Upper lobe of left lung (tissue), 6 donors: ENCODE results near the gene S100A4. TPM values are rescaled to one million over a fixed set of nuclear protein-coding genes. Genes with fewer than 3 reads are reported as not detected.
A peak's percentile ranks its signal among the peaks of the same experiment; 100 is the strongest.

Experiments
- ATAC-seq, 2 donors: fragments of 200-7000 bp; cut with Tn5 transposase; one replicate each; pipeline ENCODE4 v1.9.1; 2022; ENCODE audit warnings: mild to moderate bottlenecking in 2 of 2, moderate library complexity in 2 of 2; ENCODE audit not compliant: low FRiP score in 2 of 2
- DNase-seq, 2 donors: peaks; one replicate each; pipeline ENCODE4 v3.0.0-alpha.2; 2019 to 2020
- H3K27ac ChIP-seq, 4 donors: fragments of 200-600 bp; sonication (generic); one replicate each; pipeline ENCODE4 v1.5.1; 2016 to 2019
- H3K27me3 ChIP-seq, 4 donors: fragments of 200-600 bp; sonication (generic); one replicate each; pipeline ENCODE4 v1.5.1; 2017 to 2019
- H3K36me3 ChIP-seq, 4 donors: fragments of 200-600 bp; sonication (generic); one replicate each; pipeline ENCODE4 v1.5.1; 2016 to 2019
- H3K4me1 ChIP-seq, 4 donors: fragments of 200-600 bp; sonication (generic); one replicate each; pipeline ENCODE4 v1.5.1; 2018 to 2019
- H3K4me3 ChIP-seq, 4 donors: fragments of 200-600 bp; sonication (generic); one replicate each; pipeline ENCODE4 v1.5.1; 2017 to 2019; ENCODE audit warnings: mild to moderate bottlenecking in 2 of 4, moderate library complexity in 1 of 4
- H3K9me3 ChIP-seq, 4 donors: fragments of 200-600 bp; sonication (generic); one replicate each; pipeline ENCODE4 v1.5.1; 2018 to 2019
- EP300 ChIP-seq, 4 donors: sonication (generic); formaldehyde crosslinking; IDR thresholded peaks; one replicate each; pipeline ENCODE4 v1.5.1; 2017; ENCODE audit warnings: antibody characterized with exemption in 4 of 4, control low read depth in 2 of 4
- POLR2A ChIP-seq, 4 donors: fragments of 450-650 bp; IDR thresholded peaks; one replicate each; pipeline ENCODE4 v1.5.1; 2016 to 2017; ENCODE audit warnings: antibody characterized with exemption in 4 of 4, mild to moderate bottlenecking in 2 of 4
- POLR2AphosphoS5 ChIP-seq, 2 donors: sonication (generic); formaldehyde crosslinking; IDR thresholded peaks; one replicate each; pipeline ENCODE4 v1.5.1; 2017; ENCODE audit warnings: antibody characterized with exemption in 2 of 2
- WGBS, 2 donors: methylation state at CpG; one replicate each; pipeline ENCODE4 v1.1.5; 2017 to 2018; 5-methylcytosine and 5-hydroxymethylcytosine counted together
- total RNA-seq, 6 donors: library from RNA; depleted of rRNA in 4 of 6; stranded (reverse); fragments of >200 nt in 4 of 6; gene quantifications; one replicate each; pipeline versions ENCODE4 v1.1.0 to v1.2.1, GENCODE V29; 2016 to 2021
- TF ChIP-seq, protein P1 (sequence below), 6 experiments: fragments of 450-650 bp in 4 of 6; fragments of 200-600 bp in 2 of 6; sonication (generic) in 2 of 6; IDR thresholded peaks; one replicate each; pipeline ENCODE4 v1.5.1; 2016 to 2019; ENCODE audit warnings: antibody characterized with exemption in 6 of 6
- donor health status: DM: no; HTN: no; CAD: no; lungs with moderate emphysema.
- donor health status: DM: no; HTN: yes; CAD: no; lungs with severe emphysema.

S100A4 gene
- total RNA-seq, 6 donors from 2014 or later: 234 to 983 (median 633) TPM

DNA sequence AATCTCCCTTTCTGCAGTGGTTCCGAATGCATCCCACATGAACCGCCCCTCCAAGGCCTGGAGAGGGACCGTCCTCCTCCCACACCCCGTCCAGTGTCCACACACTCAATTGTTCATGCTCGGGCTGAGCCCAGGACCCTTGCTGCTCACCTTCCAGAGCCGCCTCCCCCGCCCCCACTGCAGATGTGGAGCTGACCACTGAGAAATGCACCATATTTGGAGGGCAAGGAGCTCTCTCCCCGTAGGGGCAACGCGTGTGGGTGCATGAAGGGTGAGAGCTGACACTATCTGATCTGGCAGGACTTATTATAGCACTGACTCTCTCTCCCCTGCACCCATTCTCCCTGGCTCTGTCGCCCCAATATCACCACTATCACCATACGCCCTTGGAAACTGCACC lies 7.5 kb upstream of the S100A4 start:
- no peak for ATAC-seq
- Histone ChIP-seq H3K36me3 (no peaks in the 10 kb centered on the region), H3K27ac (peak overlapping the region; percentile 58 to 87 (median 65)), H3K27me3 (no peaks in the 10 kb centered on the region), H3K4me1 (peaks cover 34 to 61% (median 52%) of the 10 kb centered on the region in 4 donors), H3K4me3 (no peak overlapping the region), H3K9me3 (no peaks in the 10 kb centered on the region)
- WGBS, 2 donors: 92 to 95% methylated on average over 12 of the region's 12 CpGs
- DNase-seq: no peak
- TF ChIP-seq POLR2A (IDR thresholded peaks at IDR 0.05): no peak
- TF ChIP-seq EP300 (IDR thresholded peaks at IDR 0.05): no peak
- TF ChIP-seq, protein P1, sequence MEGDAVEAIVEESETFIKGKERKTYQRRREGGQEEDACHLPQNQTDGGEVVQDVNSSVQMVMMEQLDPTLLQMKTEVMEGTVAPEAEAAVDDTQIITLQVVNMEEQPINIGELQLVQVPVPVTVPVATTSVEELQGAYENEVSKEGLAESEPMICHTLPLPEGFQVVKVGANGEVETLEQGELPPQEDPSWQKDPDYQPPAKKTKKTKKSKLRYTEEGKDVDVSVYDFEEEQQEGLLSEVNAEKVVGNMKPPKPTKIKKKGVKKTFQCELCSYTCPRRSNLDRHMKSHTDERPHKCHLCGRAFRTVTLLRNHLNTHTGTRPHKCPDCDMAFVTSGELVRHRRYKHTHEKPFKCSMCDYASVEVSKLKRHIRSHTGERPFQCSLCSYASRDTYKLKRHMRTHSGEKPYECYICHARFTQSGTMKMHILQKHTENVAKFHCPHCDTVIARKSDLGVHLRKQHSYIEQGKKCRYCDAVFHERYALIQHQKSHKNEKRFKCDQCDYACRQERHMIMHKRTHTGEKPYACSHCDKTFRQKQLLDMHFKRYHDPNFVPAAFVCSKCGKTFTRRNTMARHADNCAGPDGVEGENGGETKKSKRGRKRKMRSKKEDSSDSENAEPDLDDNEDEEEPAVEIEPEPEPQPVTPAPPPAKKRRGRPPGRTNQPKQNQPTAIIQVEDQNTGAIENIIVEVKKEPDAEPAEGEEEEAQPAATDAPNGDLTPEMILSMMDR (IDR thresholded peaks at IDR 0.05): no peak
- TF ChIP-seq POLR2AphosphoS5 (IDR thresholded peaks at IDR 0.05): no peak

DNA sequence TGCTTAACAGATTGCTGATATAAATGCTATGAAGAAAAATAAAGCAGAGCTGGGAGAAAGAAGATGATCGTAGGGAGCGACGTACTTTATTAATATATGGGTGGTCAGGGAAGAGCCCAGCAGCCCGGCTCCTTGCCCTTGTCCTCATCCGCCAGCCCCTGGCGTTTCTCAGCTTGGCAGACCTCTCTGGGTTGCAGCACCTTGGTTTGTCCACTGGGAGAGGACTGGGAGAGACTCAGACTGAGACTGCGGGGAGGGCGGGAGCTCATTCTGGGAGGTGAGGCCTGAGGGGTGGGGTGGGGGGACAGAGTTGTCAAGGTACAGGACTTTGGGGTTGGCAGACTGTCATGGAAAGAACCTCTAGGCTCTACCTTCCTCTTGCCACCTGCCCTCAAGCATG lies 6.7 kb upstream of the S100A4 start:
- no peak for ATAC-seq
- Histone ChIP-seq H3K4me1 (peaks cover 41 to 69% (median 58%) of the 10 kb centered on the region in 4 donors), H3K36me3 (no peaks in the 10 kb centered on the region), H3K4me3 (no peak overlapping the region), H3K27me3 (no peaks in the 10 kb centered on the region), H3K27ac (peak overlapping the region in 3 of 4 donors; percentile 58 to 87 (median 69)), H3K9me3 (no peaks in the 10 kb centered on the region)
- DNase-seq: no peak
- TF ChIP-seq EP300 (IDR thresholded peaks at IDR 0.05) (no peak), POLR2AphosphoS5 (IDR thresholded peaks at IDR 0.05) (no peak), POLR2A (IDR thresholded peaks at IDR 0.05) (no peak)
- TF ChIP-seq, protein P1 (IDR thresholded peaks at IDR 0.05): peak in 1 of 6 experiments; percentile 21
- WGBS, 2 donors: 72 to 89% methylated on average over 8 of the region's 8 CpGs

DNA sequence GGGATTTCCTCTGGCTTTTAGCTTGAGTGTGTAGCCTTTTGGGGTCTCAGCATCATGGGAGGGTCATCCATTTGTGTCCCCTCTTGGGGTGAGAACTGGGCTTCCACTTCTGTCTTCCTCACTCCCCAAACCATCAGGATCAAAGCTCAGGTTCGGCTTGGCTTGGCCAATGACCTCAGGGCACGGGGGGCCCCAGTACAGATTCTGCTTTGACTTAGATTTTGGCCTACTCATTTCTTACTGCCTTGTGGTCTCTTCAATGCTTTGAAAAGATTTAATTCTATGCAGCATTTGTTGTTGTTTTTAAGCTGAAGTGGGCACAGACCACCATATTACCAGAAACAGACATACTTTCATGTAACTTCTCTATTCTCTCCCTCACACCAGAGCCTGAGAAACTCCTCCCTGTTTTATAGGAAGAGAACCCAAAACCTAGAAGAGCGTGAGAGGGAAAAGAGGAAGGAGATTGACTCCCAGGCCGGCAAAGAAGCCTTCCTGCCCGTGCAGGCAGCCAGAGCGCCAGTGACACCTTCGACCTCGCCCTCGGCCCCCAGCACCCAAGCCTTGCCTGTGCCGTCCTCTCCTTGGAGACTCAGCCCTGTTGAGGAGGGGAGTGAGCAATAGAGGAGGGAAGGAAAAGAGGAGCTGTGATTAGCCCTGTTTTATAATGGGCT lies 5.4 kb upstream of the S100A4 start:
- Histone ChIP-seq H3K36me3 (no peaks in the 10 kb centered on the region), H3K27me3 (no peaks in the 10 kb centered on the region), H3K27ac (peak overlapping the region; percentile 48 to 71 (median 68)), H3K4me1 (peaks cover 52 to 83% (median 71%) of the 10 kb centered on the region in 4 donors), H3K4me3 (no peak overlapping the region), H3K9me3 (no peaks in the 10 kb centered on the region)
- ATAC-seq (peak in 1 of 2 donors; percentile 11), DNase-seq (no peak)
- 65 to 77% methylated on average over 10 of the region's 10 CpGs for WGBS, 2 donors
- no peak for TF ChIP-seq POLR2AphosphoS5 (IDR thresholded peaks at IDR 0.05)
- no peak for TF ChIP-seq EP300 (IDR thresholded peaks at IDR 0.05)

DNA sequence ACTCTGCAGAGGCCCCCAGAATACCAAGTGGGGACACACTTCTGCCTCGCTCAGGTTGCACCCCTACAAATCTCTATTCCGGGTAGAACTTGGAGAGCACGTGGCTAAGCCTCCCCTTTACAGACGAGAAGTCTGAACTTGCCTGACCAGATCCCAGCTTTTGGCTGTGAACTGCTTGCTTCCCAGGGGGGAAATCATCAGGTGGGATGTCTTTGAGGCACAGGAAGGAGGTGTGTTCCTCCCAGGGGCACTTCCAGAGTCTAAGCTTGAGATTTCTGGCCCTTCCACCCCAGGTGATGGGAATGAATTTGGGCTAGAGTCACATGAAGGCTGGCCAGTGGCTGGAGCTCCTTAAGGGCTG lies 4.8 kb upstream of the S100A4 start:
- no peak for ATAC-seq

DNA sequence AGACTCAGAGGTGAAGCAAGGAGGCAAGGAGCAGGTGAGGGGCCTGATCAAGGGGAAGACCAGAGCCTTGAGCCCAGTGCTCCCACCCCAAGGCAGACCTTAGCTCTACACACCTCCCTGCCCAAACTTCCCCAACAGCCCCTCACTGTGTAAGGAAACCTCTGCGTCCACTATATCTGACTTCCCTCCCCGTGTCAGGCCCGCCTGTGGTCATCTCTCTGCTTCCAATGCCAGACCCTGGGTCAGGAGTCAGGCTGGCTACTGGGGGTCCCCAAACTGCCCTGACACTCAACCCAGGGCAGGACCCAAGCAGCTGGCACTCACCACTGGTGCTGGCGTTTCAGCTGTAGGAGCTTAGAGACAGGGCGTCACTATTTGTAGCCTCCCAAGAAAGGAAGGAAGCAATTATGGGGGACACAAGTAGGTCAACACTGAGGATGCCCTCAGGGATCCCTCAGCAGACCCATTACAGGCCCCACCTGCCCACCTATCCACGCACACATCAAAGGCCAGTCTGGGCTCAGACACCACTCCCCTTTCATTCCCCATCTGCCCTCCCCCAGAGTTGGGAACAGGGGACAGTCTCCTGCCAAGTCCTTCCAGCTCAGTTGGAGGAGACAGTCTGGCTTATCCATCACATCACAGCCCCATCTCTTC lies 4.3 kb upstream of the S100A4 start:
- Histone ChIP-seq H3K9me3 (no peaks in the 10 kb centered on the region), H3K4me1 (peaks cover 63 to 92% (median 80%) of the 10 kb centered on the region in 4 donors), H3K27me3 (no peaks in the 10 kb centered on the region), H3K27ac (peak overlapping the region; percentile 56 to 71 (median 68)), H3K4me3 (no peak overlapping the region), H3K36me3 (no peaks in the 10 kb centered on the region)
- TF ChIP-seq POLR2A (IDR thresholded peaks at IDR 0.05) (no peak), POLR2AphosphoS5 (IDR thresholded peaks at IDR 0.05) (no peak), EP300 (IDR thresholded peaks at IDR 0.05) (no peak)
- TF ChIP-seq, protein P1 (IDR thresholded peaks at IDR 0.05): no peak
- DNase-seq: no peak
- WGBS, 2 donors: 84 to 85% methylated on average over 6 of the region's 6 CpGs
- ATAC-seq: no peak

More for the DNA sequence above, 4.8 kb upstream of the S100A4 start:
- no peaks in the 10 kb centered on the region for H3K9me3 ChIP-seq
- no peaks in the 10 kb centered on the region for H3K36me3 ChIP-seq
- peak overlapping the region; percentile 24 to 71 (median 68) for H3K27ac ChIP-seq
- 90 to 97% methylated on average over 4 of the region's 4 CpGs for WGBS, 2 donors
- no peaks in the 10 kb centered on the region for H3K27me3 ChIP-seq
- DNase-seq: no peak
- TF ChIP-seq EP300 (IDR thresholded peaks at IDR 0.05): no peak
- no peak overlapping the region for H3K4me3 ChIP-seq
- H3K4me1 ChIP-seq: peaks cover 58 to 88% (median 77%) of the 10 kb centered on the region in 4 donors
